ENCODE results near the gene PHACTR2.

Gene PHACTR2

DNA sequence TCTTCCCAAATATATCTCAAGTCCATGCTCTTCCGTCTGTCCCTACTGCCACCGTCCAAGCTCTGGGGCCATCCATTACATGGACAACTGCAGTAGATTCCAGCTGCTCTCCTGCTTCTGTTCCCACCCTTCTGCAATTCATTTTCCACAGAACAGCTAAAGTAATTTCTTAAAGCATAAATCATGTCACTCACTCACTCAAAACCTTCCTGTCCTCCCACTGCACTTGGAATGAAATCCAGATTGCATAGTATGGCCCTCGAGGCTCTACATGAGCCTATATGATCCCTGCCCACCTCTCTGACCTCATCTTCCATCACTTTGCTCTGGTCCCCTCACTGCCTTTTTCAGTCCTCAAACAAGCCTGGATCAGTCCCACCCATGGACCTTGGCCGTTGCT is 10.9 kb downstream of the PHACTR2 start:
- TF ChIP-seq, protein P1, sequence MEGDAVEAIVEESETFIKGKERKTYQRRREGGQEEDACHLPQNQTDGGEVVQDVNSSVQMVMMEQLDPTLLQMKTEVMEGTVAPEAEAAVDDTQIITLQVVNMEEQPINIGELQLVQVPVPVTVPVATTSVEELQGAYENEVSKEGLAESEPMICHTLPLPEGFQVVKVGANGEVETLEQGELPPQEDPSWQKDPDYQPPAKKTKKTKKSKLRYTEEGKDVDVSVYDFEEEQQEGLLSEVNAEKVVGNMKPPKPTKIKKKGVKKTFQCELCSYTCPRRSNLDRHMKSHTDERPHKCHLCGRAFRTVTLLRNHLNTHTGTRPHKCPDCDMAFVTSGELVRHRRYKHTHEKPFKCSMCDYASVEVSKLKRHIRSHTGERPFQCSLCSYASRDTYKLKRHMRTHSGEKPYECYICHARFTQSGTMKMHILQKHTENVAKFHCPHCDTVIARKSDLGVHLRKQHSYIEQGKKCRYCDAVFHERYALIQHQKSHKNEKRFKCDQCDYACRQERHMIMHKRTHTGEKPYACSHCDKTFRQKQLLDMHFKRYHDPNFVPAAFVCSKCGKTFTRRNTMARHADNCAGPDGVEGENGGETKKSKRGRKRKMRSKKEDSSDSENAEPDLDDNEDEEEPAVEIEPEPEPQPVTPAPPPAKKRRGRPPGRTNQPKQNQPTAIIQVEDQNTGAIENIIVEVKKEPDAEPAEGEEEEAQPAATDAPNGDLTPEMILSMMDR (IDR thresholded peaks at IDR 0.05; ENCODE audit: low read depth, low read length, missing control alignments), result no peak
- no peak for DNase-seq (ENCODE audit: low read depth)
- H3K4me3 ChIP-seq (ENCODE audit: low read depth, low read length), result no peak overlapping the region

DNA sequence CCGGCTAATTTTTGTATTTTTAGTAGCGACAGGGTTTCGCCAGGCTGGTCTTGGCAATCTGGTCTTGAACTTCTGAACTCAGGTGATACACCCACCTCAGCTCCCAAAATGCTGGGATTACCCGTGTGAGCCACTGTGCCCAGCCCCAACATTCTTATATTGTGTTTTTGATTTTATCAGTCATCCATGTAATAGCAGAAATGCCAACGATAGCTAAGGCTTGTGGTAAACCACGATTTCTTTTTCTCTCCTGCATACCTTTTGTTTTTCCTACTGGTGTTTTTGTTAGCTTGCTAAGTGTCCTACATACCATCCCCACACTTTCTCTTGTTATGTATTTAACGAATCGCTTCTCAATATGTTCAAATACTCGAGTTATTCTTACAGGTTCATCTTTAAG is 12.1 kb downstream of the PHACTR2 start:
- no peak overlapping the region for H3K4me3 ChIP-seq (ENCODE audit: low read depth, low read length)
- no peak for DNase-seq (ENCODE audit: low read depth)
- TF ChIP-seq, protein P1 (IDR thresholded peaks at IDR 0.05; ENCODE audit: low read depth, low read length, missing control alignments), result no peak

DNA sequence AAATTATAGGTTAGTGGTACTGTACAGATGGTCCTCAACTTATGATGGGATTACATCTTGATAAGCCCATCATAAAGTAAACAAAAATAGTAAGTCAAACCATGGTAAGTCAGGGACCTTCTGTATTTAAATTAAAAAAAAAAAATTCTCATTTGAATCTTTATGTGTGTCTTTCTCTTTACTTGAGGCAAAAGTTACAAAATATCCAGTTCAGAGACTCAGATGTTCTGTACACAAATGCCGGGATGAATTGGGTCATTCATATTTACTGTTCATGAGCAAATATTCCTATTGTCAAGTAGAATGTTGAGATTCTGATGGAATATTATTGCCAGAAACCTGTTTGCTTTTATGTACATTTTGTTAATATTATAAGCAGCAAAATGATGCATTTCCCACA is 13.4 kb downstream of the PHACTR2 start:
- TF ChIP-seq, protein P1 (IDR thresholded peaks at IDR 0.05; ENCODE audit: low read depth, low read length, missing control alignments), result no peak
- DNase-seq (ENCODE audit: low read depth), result no peak
- H3K4me3 ChIP-seq (ENCODE audit: low read depth, low read length), result no peak overlapping the region

DNA sequence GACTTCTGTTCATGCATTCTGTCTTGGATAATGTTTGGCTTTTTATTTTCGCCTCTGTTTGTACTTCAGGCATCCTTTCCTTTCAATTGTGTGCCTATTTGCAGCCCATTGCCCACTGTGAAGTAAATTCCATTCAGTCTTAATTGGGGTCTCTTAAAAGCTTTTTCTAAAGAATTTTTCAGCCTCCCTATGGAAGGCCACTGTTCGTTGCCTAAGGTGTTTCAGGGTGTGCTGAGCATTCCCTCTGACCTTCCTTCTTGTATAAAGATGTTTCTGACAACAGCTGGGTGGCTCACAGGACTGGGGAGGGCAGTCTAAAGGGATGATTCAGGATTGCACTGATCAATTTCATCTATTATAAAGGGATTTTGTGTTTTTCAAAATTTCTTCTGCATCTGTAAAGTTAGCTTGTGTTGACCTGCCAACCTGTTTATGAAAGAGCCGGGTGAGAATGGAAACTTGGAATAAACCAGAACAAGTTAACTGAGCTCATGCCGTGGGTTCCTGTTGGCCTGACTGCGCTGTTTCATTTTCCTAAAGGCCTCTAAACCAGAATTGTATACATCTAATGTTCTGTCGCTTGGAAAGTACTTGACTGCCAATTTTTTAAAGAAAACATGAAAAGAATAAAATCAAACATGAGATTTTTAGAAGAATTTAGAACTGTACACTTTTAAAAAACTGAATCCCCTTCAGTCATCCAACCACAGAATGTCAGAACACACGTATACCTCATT is 14.3 kb downstream of the PHACTR2 start:
- no peak for DNase-seq (ENCODE audit: low read depth)
- TF ChIP-seq, protein P1 (IDR thresholded peaks at IDR 0.05; ENCODE audit: low read depth, low read length, missing control alignments), result no peak
- H3K4me3 ChIP-seq (ENCODE audit: low read depth, low read length), result no peak overlapping the region

DNA sequence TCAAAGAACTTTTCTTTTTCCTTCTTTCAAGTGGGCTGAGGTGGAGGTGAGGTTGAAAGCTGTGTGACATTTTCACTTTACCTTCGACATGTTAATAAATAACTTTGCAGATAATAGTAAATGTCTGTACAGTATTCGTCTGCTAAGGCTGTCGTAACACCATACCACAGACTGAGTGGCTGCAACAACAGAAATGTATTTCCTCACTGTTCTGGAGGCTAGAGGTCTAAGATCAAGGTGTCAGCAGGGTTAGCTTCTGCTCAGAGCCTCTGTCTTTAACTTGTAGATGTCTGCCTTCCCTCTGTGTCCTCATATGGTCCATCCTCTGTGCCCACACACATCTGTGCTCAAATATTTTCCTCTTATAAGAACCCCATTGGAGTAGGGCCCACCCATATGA is 14.9 kb downstream of the PHACTR2 start:
- TF ChIP-seq, protein P1 (IDR thresholded peaks at IDR 0.05; ENCODE audit: low read depth, low read length, missing control alignments), result no peak
- H3K4me3 ChIP-seq (ENCODE audit: low read depth, low read length), result no peak overlapping the region
- no peak for DNase-seq (ENCODE audit: low read depth)

DNA sequence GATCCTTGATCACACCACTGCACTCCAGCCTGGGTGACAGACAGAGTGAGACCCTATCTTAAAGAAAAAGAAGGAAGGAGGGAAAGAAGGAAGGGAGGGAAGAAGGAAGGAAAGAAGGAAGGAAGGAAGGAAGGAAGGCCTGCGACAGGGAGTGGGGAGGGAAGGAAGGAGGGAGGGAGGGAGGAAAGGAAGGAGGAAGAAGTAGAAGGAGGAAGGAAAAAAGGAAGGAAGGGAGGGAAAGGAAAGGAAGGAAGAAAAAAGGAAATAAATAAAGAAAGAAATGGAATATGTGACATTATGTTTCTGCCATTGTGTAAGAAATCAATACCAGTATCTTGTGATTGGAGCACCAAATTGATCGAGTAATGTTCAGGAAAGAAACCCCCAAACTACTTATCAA is 16.2 kb downstream of the PHACTR2 start:
- H3K4me3 ChIP-seq (ENCODE audit: low read depth, low read length), result no peak overlapping the region
- DNase-seq (ENCODE audit: low read depth), result no peak
- TF ChIP-seq, protein P1 (IDR thresholded peaks at IDR 0.05; ENCODE audit: low read depth, low read length, missing control alignments), result no peak

DNA sequence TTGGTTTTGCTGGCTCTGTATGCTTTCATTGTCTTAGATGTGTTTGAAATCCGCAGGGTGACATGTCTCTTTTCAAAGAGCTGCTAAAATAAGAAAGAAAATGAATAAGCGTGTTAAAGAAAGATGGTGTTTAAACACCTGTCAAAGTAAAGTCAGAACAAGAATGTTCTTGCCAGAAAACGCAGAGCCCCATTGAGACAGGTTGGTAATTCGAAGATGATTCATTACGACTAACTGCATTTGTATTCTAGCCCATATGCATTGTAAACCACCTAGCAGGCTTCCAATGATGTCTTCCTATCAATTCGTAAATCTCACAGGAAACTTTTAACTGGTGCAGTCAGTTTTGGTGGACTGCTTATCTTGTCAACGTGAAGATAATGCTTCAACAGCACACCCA is 16.8 kb downstream of the PHACTR2 start:
- no peak for DNase-seq (ENCODE audit: low read depth)
- no peak overlapping the region for H3K4me3 ChIP-seq (ENCODE audit: low read depth, low read length)
- TF ChIP-seq, protein P1 (IDR thresholded peaks at IDR 0.05; ENCODE audit: low read depth, low read length, missing control alignments), result no peak

Data from GM12864 (cell line).